Sigmoid colon (tissue), 4 donors: ENCODE measurements around the gene TADA1.

Experiments
- CTCF ChIP-seq, 4 experiments: fragments of 450-650 bp in 3 of 4; fragments of 200-600 bp in 1 of 4; IDR thresholded peaks; one replicate each; pipeline ENCODE4 v1.5.1; 2016 to 2019; ENCODE audit warnings: antibody characterized with exemption in 4 of 4, mild to moderate bottlenecking in 3 of 4, moderate library complexity in 2 of 4
- EP300 ChIP-seq, 4 donors: sonication (generic); formaldehyde crosslinking; IDR thresholded peaks; one replicate each; pipeline ENCODE4 v1.6.1; 2017; ENCODE audit warnings: antibody characterized with exemption in 4 of 4
- POLR2A ChIP-seq, 2 donors: fragments of 450-650 bp; IDR thresholded peaks; one replicate each; pipeline ENCODE4 v1.6.1; 2016; ENCODE audit warnings: antibody characterized with exemption in 2 of 2, mild to moderate bottlenecking in 2 of 2, moderate library complexity in 2 of 2

- no peak for TF ChIP-seq CTCF (IDR thresholded peaks at IDR 0.05)
- no peak for TF ChIP-seq POLR2A (IDR thresholded peaks at IDR 0.05)
- TF ChIP-seq EP300 (IDR thresholded peaks at IDR 0.05): no peak
These were observed 27.2 kb upstream of the TADA1 start for GRCh38 chr1:166903232-166903631.
